Hematopoietic multipotent progenitor cell treated with erythropoietin and hydrocortisone succinate and interleukin-3 and kit ligand, for 4 days (in vitro differentiated cells): Measurements from ENCODE around the gene PPP1R2.

ENCODE experiments used
- DNase-seq: peaks from one replicate; pipeline ENCODE4 v3.0.0-alpha.2; 2015

PPP1R2 gene

GRCh38 chr3:195565716-195566115 is 22.6 kb upstream of the PPP1R2 start:
- DNase-seq: no peak

DNA sequence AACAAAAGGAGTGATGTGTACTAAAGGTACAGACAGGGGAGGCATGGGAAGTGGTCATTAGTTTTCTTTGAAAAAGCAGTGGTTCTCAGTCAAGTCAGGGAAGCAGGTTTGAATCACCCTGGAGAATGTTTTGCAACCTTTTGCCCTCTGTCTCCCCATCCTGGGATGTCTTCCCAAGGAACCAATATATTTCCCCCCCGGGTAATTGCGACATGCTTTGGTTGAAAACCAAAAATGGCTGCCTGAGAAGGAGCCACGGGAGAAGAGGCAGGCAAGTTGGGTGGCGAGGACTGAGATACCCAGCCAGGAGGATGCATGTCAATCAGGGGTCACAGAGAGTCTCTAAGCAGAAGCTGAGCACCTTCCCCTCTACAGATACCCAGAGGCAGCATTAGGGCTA is 20.2 kb upstream of the PPP1R2 start:
- DNase-seq: no peak

DNA sequence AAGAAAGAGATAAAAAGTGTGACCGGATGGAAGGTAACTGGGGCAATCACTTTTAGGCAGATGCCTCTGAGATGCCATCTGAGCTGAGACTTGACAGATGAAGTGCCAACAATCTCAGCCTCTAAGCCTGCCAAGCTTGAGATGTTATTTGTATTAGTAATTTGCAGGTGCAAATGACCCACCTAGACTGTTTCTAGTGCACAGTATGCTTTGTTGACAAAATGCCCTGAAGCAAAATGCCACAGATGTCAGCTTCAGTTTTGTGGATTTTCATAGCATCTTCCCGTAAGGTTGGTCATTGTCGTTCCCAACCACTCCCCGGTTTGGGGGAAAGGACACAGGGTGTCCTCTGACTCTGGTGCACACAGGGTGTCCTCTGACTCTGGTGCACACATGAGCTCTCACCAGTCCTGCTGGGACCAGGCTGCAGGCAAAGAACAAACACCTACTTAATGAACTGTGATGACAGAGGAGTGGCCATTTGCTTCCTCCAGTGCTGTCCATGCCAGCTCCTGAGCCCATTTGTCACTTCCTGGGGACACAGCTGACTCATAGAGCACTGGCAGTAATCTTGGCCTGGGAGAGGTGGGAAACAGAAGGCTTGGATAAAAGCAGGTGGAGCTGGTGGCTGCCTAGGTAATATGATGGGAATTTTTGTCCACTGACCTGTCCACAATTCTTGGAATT is 16.7 kb upstream of the PPP1R2 start:
- DNase-seq: no peak

GRCh38 chr3:195558602-195559001 is 15.5 kb upstream of the PPP1R2 start:
- DNase-seq: peak; percentile 65

DNA sequence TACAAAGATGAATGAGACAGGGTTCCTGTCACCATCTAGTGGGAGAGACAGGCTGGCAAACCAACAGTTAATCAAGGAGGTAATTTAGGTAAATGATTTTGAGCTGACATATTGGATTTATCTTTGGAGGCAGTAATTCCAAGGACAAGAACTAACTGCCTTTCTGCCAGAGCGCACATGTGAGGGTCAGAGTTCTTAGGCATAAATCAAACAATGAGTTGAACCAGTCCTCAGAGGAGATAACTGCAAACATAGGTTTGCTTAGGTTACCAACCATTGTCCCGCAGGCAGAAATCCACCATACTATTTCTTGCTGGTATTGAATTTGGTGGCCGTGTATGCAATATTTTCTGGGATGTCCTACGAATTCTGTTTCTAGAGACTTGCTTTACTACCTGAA is 14.2 kb upstream of the PPP1R2 start:
- DNase-seq: no peak

GRCh38 chr3:195556390-195556789 is 13.3 kb upstream of the PPP1R2 start:
- peak; percentile 59 for DNase-seq

- no peak for DNase-seq
Measured at GRCh38 chr3:195555110-195555509, 12.0 kb upstream of the PPP1R2 start.

- no peak for DNase-seq
Measured at GRCh38 chr3:195554458-195554857, 11.3 kb upstream of the PPP1R2 start.

- no peak for DNase-seq
Measured at GRCh38 chr3:195553268-195553667, 10.1 kb upstream of the PPP1R2 start.

- no peak for DNase-seq
Measured at GRCh38 chr3:195551381-195551978, 8.4 kb upstream of the PPP1R2 start.

DNA sequence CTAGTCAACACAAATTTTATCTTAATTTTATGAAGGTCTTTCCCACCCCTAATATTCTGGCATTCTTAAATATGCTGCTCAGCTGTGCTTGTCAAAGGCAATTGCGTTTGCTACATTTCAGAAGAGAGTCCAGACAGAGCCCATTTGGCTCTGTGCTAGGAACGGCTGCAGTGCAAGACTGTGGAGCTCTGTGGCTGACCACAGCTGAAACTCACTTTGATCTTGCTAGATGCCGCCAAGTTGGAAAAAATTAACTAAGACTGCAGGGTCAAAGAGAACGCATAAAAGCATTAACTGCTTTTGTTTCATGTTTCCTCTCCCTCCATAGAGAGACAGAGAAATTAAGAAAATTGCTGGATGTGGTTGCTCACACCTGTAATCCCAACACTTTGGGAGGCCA is 7.6 kb upstream of the PPP1R2 start:
- DNase-seq: no peak

DNA sequence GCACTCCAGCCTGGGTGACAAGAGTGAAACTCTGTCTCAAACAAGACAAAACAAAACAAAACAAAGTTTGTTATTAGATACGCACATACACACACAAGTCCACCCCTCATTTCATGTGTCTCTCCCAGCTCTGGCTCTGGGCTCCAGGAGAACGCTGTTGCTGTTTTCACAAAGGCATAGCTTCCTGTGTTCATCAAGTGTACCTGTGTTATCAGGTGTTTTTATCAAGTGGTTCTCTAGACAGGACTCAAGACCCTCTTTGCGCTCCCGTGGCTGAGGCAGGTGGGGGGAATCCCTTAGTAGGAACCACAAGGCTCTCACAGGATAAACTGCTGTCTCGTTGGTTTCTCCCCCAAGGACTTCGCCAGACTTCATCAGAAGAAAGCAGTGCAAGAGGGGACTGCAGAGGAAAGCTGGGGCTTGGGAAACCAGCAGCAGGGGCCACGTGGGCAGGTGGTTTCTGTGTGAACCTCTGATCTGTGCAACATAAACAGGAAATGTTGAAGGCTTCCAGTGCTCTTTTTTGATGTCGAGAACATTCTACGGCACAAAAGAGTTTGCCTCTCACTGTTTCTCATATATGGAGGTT is 6.9 kb upstream of the PPP1R2 start:
- DNase-seq: peak; percentile 54

- DNase-seq: peak; percentile 22
Measured at GRCh38 chr3:195548987-195549386, 5.9 kb upstream of the PPP1R2 start.

- DNase-seq: no peak
Measured at GRCh38 chr3:195548501-195548900, 5.4 kb upstream of the PPP1R2 start.

DNA sequence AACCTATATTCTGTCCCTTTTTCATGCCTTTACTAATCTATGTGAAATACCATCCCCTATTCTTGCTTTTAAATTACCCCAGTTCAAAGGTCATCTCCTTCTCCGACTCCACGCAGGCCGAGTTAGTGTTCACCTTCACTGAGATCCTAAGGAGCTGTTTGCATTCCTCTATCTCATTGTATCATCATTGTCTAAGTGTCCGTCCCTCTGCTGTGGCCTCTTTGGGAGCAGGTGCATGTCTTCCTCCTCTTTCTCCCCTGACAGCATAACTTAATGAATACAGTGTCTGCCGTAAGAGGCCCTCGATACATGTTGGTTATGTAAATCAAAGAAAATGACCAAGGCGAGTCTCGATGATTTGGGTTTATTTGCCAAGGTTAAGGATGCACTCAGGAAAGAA is 4.9 kb upstream of the PPP1R2 start:
- DNase-seq: no peak

DNA sequence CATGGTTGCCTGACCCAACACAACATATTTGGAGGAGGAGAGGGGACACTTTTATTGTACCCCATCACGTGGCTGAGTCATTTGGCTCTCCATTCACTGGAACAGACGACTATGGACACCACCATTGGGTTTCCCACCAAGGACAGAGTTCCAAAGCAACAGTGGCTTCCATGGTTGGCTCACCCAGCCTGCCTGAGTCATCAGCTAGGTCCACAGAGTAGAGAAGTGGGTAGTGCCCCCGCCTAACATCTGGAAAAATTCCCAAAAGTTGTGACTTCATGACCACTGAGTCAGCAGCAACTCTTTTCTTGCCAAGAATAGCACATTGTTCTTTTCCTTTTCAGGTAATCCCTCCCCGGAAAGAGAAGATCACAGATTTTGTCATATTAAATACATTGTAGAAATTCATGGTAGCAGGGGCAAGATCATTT is 3.0 kb upstream of the PPP1R2 start:
- no peak for DNase-seq

- DNase-seq: no peak
Measured at GRCh38 chr3:195544634-195545033, 1.5 kb upstream of the PPP1R2 start.

DNA sequence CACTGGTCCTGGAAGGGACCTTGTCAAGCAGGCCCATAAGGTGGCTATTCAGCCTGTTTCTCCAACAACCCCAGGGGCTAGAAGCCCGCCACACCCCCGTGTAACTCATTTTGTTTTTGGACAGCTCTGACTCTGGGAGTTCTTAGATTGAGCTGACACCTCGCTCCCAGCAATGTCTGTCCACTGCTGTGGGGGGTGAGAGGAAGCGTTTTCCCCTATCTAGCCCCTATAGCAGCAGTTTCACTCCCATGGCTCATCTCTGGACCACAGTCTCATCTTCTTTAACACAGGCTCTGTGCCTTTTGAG is 1.1 kb upstream of the PPP1R2 start:
- DNase-seq: no peak

DNA sequence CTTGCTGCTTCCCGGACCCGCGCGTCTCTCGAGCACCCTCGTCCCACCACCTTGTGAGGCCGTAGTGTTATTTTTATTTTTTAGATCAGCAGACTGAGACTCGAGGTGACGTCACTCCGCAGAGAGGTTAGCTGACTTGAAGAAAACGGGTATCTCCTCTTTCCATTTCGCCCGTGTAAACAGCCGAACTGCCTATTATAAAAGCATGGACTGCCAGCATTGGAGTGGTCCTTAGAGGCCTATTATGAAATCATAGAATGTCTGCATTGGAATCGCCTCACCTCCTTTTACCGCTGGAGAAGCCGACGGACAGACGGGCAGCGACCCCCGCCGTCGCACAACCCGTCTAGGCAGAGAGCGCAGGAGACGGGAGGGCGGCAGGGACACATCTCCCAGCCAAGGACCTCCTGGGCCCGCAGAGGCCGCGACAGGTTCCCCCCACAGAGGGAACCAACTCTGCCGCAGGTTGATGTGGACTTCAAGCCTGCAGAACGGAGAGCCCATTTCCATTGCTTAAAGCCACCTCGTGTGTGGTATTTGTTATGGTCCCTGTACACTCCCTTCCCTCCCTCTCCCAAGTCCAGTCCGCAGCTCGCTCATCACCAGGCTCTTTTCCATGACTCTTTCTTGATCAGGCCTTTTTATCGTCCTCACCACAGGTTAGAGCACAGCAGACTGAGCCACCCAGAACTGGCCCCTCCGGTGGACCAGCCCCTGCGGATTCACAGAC is 540 bp upstream of the PPP1R2 start:
- no peak for DNase-seq

DNA sequence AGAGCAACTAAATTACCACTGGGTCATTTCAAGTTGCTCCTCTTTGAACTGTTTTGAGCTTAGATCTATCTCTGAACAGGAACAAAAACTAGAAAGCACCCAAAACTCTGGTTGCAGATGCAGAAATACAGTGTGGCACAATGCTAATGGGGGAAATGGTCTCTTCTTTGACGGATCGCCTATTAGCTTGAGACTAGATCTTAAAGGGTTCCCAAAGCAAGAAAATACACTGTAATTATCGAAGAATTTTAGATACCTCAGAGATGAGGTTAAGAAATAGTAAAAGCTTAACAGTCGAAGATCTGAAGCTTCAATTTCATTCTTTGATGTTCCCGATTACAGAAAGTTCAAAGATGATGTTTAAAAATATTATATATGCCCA is 818 bp downstream of the PPP1R2 start:
- DNase-seq: peak; percentile 50

DNA sequence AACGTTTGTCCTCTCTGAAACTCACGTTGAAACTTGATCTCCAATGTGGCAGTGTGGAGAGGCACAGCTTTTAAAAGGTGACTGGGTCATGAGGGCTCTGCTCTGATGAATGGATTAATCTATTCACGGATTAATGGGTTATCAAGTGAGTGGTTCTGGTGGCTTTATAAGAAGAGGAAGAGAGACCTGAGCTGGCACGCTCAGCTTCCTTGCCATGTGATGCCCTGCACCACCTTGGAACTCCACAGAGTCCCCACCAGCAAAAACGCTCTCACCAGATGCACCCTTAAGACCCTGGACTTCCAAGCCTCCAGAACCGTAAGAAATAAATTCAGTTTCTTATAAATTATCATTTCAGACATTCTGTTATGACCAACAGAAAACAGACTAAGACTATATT is 2.6 kb downstream of the PPP1R2 start:
- DNase-seq: no peak

DNA sequence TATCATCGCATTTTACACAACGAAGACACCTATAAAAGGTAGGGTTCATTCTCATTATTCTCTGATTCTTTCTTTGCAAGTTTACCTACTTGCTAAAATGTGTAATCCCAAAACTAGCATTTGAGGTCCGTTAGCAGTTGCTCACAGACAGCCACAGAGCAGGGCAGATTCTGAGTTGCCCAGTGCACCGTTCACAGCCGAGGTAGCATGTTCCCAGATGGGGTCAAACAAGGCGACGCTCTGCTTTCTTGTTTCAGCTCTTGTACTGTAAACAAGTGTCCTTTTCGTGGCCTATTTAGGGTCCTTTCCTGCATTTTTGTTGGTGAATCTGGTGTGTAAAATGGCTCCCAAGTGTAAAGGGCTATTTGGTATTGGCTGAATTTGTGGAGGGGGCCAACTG is 3.1 kb downstream of the PPP1R2 start:
- no peak for DNase-seq

DNA sequence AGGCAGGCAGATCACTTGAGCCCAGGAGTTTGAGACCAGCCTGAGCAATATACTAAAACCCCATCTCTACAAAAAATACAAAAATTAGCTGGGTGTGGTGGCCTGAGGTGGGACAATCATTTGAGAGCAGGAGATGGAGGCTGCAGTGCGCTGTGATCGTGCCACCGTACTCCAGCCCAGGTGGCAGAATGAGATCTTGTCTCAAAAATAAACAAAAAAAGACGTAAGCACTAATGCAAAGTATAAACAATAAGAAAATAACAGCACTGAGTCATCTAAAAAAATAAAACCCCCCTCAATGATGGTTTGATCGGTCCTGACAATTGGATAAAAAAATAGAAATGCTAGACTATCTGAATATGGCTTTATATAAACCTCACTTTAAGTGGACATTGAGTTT is 3.6 kb downstream of the PPP1R2 start:
- DNase-seq: no peak

DNA sequence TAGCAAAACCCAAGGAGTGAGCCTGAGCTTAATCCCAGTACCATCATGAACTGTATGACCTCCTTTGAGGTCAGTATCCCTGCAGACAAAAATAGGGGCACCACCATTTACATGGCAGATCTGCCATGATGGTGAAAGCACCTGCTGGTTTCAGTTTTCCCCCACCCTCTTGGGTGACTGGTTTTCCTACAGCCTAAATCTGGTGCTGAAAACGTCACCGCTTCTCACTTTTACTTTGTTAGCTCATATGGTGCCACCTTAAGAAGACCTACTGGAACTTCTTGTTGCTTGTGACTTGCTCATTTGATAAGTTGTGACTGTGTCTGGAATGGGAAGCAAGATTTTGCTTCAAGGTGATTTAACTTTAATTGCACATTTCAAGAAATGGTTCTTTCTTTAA is 5.1 kb downstream of the PPP1R2 start:
- no peak for DNase-seq
